Endothelial cell of umbilical vein (primary cell): ENCODE measurements around the gene SCARF2. TPM values are rescaled to one million over a fixed set of nuclear protein-coding genes. Genes with fewer than 3 reads are reported as not detected.

Source experiments
- BruUV-seq: library from RNA; stranded (reverse); fragments of 400-500 nt; replicated peaks from 2 replicates; lab custom pipeline; 2021; lab: Mats Ljungman, UMichigan
- CTCF ChIA-PET: fragments of 300-600, 350-600 bp; sonication (Branson Sonifier 250); formaldehyde crosslinking; loops from one replicate; lab custom pipeline; 2021; ENCODE audit warnings: antibody characterized with exemption, inconsistent platforms; lab: Charles Lee
- POLR2A ChIA-PET: fragments of 300-600, 350-600 bp; sonication (Branson Sonifier 250); formaldehyde crosslinking; loops from one replicate; lab custom pipeline; 2021; ENCODE audit warnings: antibody characterized with exemption, inconsistent platforms; lab: Charles Lee
- DNase-seq: peaks from one replicate; pipeline ENCODE4 v3.0.0-alpha.2; 2011; ENCODE audit warnings: low read depth, low spot score
- FAIRE-seq: peaks from 2 replicates; lab custom pipeline; 2011; peaks lifted over from hg19 to GRCh38; lab: Jason Lieb, UNC
- H2AFZ ChIP-seq: 2 replicates; pipeline ENCODE4 v1.6.0; 2012; ENCODE audit warnings: low read depth, low read length, control low read depth, inconsistent platforms
- H3K27ac ChIP-seq: 2 replicates; pipeline ENCODE4 v1.5.1; 2011; ENCODE audit warnings: low read depth, mild to moderate bottlenecking, control low read depth, low read length, moderate library complexity; ENCODE audit not compliant: insufficient read depth
- H3K27me3 ChIP-seq, 2 experiments: 2 replicates each; pipeline versions ENCODE4 v1.6.0 to v1.6.1; 2011; ENCODE audit warnings: low read length in 2 of 2, mixed read lengths in 1 of 2; ENCODE audit not compliant: control insufficient read depth in 2 of 2, insufficient read depth in 2 of 2
- H3K36me3 ChIP-seq, 2 experiments: 2 replicates in 1 of 2; 3 replicates in 1 of 2; pipeline ENCODE4 v1.5.1; 2011; ENCODE audit warnings: low read length in 2 of 2, mild to moderate bottlenecking in 1 of 2, moderate library complexity in 1 of 2; ENCODE audit not compliant: control insufficient read depth in 2 of 2, insufficient read depth in 2 of 2; ENCODE audit errors: extremely low read depth in 1 of 2
- H3K4me1 ChIP-seq: 3 replicates; pipeline ENCODE4 v1.5.1; 2011; ENCODE audit warnings: mild to moderate bottlenecking, low read length; ENCODE audit not compliant: control insufficient read depth, insufficient read depth; ENCODE audit errors: extremely low read depth
- H3K4me2 ChIP-seq: 2 replicates; pipeline ENCODE4 v1.6.1; 2011; ENCODE audit warnings: low read length, control low read depth, mixed read lengths; ENCODE audit not compliant: insufficient read depth
- H3K4me3 ChIP-seq, 3 experiments: fragments of 200-600 bp in 1 of 3; sonication (generic), shearing (Covaris generic) in 1 of 3; replicated peaks in 1 of 3; 2 replicates each; pipeline ENCODE4 v1.5.1; 2011 to 2016; ENCODE audit warnings: control low read depth in 3 of 3, low read length in 3 of 3, mild to moderate bottlenecking in 2 of 3, inconsistent platforms in 1 of 3, low read depth in 1 of 3, moderate library complexity in 1 of 3; ENCODE audit not compliant: insufficient read depth in 1 of 3
- H3K79me2 ChIP-seq: 2 replicates; pipeline ENCODE4 v1.6.0; 2012; ENCODE audit warnings: low read length, inconsistent platforms; ENCODE audit not compliant: control insufficient read depth, insufficient read depth
- H3K9ac ChIP-seq: replicated peaks from 2 replicates; pipeline ENCODE3; 2011; ENCODE audit warnings: low read length, control low read depth; ENCODE audit not compliant: insufficient read depth; ENCODE audit errors: extremely low read depth
- H3K9me1 ChIP-seq: replicated peaks from 3 replicates; pipeline ENCODE4 v1.6.0; 2011; ENCODE audit warnings: mild to moderate bottlenecking, low read length; ENCODE audit not compliant: control insufficient read depth, insufficient read depth; ENCODE audit errors: extremely low read depth
- H3K9me3 ChIP-seq: replicated peaks from 2 replicates; pipeline ENCODE4 v1.5.1; 2012; ENCODE audit warnings: low read length, inconsistent platforms; ENCODE audit not compliant: control insufficient read depth, insufficient read depth
- H4K20me1 ChIP-seq: replicated peaks from 2 replicates; pipeline ENCODE3; 2011; ENCODE audit warnings: mild to moderate bottlenecking, low read length; ENCODE audit not compliant: control insufficient read depth, insufficient read depth; ENCODE audit errors: extremely low read depth
- CTCF ChIP-seq, 2 donors: IDR thresholded peaks; 1 replicate in 1 of 2; 2 replicates in 1 of 2; pipeline ENCODE4 v1.5.1; 2011; ENCODE audit warnings: low read length in 2 of 2, mild to moderate bottlenecking in 2 of 2, moderate library complexity in 2 of 2, control low read depth in 1 of 2, inconsistent platforms in 1 of 2, low read depth in 1 of 2; ENCODE audit not compliant: insufficient read depth in 1 of 2; ENCODE audit errors: extremely low read depth in 1 of 2
- EZH2 ChIP-seq: IDR thresholded peaks from 2 replicates; pipeline ENCODE4 v1.6.1; 2012; ENCODE audit warnings: borderline replicate concordance, low read depth, mild to moderate bottlenecking, moderate library complexity, low read length, inconsistent platforms; ENCODE audit not compliant: severe bottlenecking
- FOS ChIP-seq: IDR thresholded peaks from 2 replicates; pipeline ENCODE4 v1.6.1; 2011; ENCODE audit warnings: mild to moderate bottlenecking, low read length, moderate library complexity, borderline replicate concordance; ENCODE audit not compliant: insufficient read depth
- GATA2 ChIP-seq: IDR thresholded peaks from 2 replicates; pipeline ENCODE4 v1.7.0; 2011; ENCODE audit warnings: low read depth, mild to moderate bottlenecking, moderate library complexity, mixed read lengths, low read length; ENCODE audit not compliant: insufficient read length, insufficient read depth
- JUN ChIP-seq: IDR thresholded peaks from 2 replicates; pipeline ENCODE4 v1.6.1; 2011; ENCODE audit warnings: borderline replicate concordance, low read depth; ENCODE audit not compliant: insufficient read length, insufficient read depth
- MAX ChIP-seq: IDR thresholded peaks from 2 replicates; pipeline ENCODE4 v1.6.1; 2011; ENCODE audit not compliant: insufficient read depth, insufficient read length
- MYC ChIP-seq: IDR thresholded peaks from one replicate; pipeline ENCODE4 v1.6.1; 2011; ENCODE audit warnings: mild to moderate bottlenecking, low read depth, low read length
- POLR2A ChIP-seq: IDR thresholded peaks from 2 replicates; pipeline ENCODE4 v1.6.1; 2012; ENCODE audit warnings: low read depth, mild to moderate bottlenecking, control low read depth, low read length
- POLR2AphosphoS5 ChIP-seq: IDR thresholded peaks from 2 replicates; pipeline ENCODE4 v1.6.1; 2012; ENCODE audit warnings: low read depth, mild to moderate bottlenecking, control low read depth, low read length, moderate library complexity; ENCODE audit not compliant: insufficient read depth
- dilution Hi-C: fragments of 300-500 bp; cut with MboI; formaldehyde crosslinking; loops from one replicate; pipeline ENCODE4 v1.15.0; 2019; ENCODE audit warnings: low sequenced_read_pairs; ENCODE audit not compliant: extremely low pct_ligation_motif_present
- intact Hi-C: fragments of 100-400 bp; cut with micrococcal nuclease; formaldehyde crosslinking; loops from one replicate; pipeline ENCODE4 v1.10.0; 2022
- polyA plus RNA-seq, 4 experiments: library from polyadenylated mRNA; depleted of rRNA in 3 of 4; stranded (reverse) in 3 of 4; unstranded in 1 of 4; fragments of >200 nt; gene quantifications; 2 replicates each; pipeline versions ENCODE4 v1.2.1 to v1.2.3, GENCODE V29; 2011 to 2012; ENCODE audit warnings: missing spikeins in 1 of 4
- total RNA-seq: library from RNA; stranded (reverse); gene quantifications from 2 replicates; pipeline ENCODE4 v1.2.3, GENCODE V29; 2021

SCARF2 gene
- total and polyA plus RNA-seq, 2 donors (not counting 3 experiments of a cell fraction or from before 2014, with no cell fraction given): 15.7 to 20.1 TPM

- Histone ChIP-seq H3K27me3 (peaks cover 2 to 5% of the 10 kb centered on the region in 2 experiments), H3K36me3 (no peaks in the 10 kb centered on the region), H3K9me1 (no peaks in the 10 kb centered on the region), H3K27ac (peak within 1 kb of the TSS; percentile 14), H3K4me3 (peak within 1 kb of the TSS; percentile 31 to 77 (median 59)), H3K9ac (peak within 1 kb of the TSS; percentile 43), H4K20me1 (no peaks in the 10 kb centered on the region), H3K4me2 (peak within 1 kb of the TSS; percentile 47), H3K79me2 (peaks cover 4% of the 10 kb centered on the region), H2AFZ (peak within 1 kb of the TSS; percentile 93), H3K4me1 (peaks cover 7% of the 10 kb centered on the region), H3K9me3 (no peaks in the 10 kb centered on the region)
- no peak for TF ChIP-seq EZH2
- peak; percentile 6 for TF ChIP-seq MAX
- TF ChIP-seq CTCF (IDR thresholded peaks at IDR 0.05; ENCODE audit: extremely low read depth in 1 of 2, insufficient read depth in 1 of 2, low read depth in 1 of 2, low read length in 2 of 2): no peak
- no peak for TF ChIP-seq FOS
- TF ChIP-seq POLR2AphosphoS5: peak; percentile 85
- TF ChIP-seq JUN: no peak
- no peak for TF ChIP-seq GATA2
- TF ChIP-seq POLR2A: peak; percentile 88
- no peak for TF ChIP-seq MYC
- intact Hi-C loops: no loop called here
- dilution Hi-C loops: no loop called here
- POLR2A ChIA-PET: no interaction called here
- TSS peak; percentile 91 for BruUV-seq
- FAIRE-seq: peak; percentile 99
- DNase-seq: peak; percentile 87
- CTCF ChIA-PET: interaction anchor here (1.3 kb wide), 1 partner anchor 24 kb away, joined by 9 read pairs; no protein-coding TSS in a partner anchor
Observed at GRCh38 chr22:20393705-20394476, 43.7 kb downstream of the SCARF2 start, which contains the start of gene ZNF74. TSS of gene ZNF74 (plus strand) at chr22:20394151. CDS start at chr22:20394629, 478 bp downstream.
